ENCODE results near the gene ADM2. TPM values are rescaled to one million over a fixed set of nuclear protein-coding genes. Genes with fewer than 3 reads are reported as not detected.

The ADM2 gene
- total RNA-seq, 1 donor from 2014 or later = 0.42 TPM

- no peak for DNase-seq (ENCODE audit: low spot score)
These were observed 14.0 kb upstream of the ADM2 start for GRCh38 chr22:50467341-50467740.

- no peak for DNase-seq (ENCODE audit: low spot score)
These were observed 13.4 kb upstream of the ADM2 start for GRCh38 chr22:50467773-50468440.

- DNase-seq (ENCODE audit: low spot score) = no peak
These were observed 12.7 kb upstream of the ADM2 start for GRCh38 chr22:50468626-50469025.

GRCh38 chr22:50469377-50470305, 11.7 kb upstream of the ADM2 start:
- DNase-seq (ENCODE audit: low spot score) = no peak

DNA sequence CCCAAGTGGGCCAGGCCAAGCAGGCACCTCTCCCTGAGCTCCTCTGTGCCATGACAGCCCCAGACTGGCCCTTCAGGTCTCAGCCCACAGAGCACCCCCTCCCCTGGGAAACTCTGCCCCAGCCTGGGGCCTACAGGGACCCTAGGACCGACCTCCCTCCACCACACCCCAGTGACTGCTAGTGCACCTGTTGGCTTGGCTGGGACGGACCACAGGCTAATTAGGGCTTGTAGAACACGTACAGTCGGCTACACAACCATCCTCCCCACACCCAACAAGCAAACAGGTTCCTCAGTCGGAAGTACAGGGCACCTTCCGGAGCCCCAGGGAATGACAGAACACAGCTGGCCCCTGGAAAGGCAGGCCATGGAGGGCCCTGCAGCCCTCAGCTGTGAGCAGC, 10.9 kb upstream of the ADM2 start:
- DNase-seq (ENCODE audit: low spot score) = no peak

GRCh38 chr22:50471197-50471847, 10.0 kb upstream of the ADM2 start:
- DNase-seq (ENCODE audit: low spot score) = no peak

GRCh38 chr22:50471962-50472361, 9.4 kb upstream of the ADM2 start:
- no peak for DNase-seq (ENCODE audit: low spot score)

DNA sequence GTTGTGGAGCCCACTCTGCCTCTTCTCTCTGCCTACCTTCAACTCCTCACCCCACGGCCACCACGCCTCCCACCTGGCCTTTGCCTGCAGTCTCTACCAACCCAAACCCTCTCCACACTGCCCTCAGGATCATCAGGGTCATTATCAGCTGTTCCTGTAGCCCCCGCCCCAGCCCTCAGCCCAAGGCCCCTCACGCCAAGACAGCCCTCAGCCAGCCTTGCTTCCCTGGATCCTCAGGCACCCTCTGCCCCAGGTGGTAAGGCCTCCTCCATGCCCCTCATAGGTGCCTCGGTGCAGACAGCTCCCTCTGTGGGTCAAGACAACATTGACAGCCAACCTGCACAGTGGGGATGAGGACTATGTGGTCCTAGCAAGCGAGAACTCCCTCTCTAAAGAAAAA, 8.3 kb upstream of the ADM2 start:
- DNase-seq (ENCODE audit: low spot score) = no peak

DNA sequence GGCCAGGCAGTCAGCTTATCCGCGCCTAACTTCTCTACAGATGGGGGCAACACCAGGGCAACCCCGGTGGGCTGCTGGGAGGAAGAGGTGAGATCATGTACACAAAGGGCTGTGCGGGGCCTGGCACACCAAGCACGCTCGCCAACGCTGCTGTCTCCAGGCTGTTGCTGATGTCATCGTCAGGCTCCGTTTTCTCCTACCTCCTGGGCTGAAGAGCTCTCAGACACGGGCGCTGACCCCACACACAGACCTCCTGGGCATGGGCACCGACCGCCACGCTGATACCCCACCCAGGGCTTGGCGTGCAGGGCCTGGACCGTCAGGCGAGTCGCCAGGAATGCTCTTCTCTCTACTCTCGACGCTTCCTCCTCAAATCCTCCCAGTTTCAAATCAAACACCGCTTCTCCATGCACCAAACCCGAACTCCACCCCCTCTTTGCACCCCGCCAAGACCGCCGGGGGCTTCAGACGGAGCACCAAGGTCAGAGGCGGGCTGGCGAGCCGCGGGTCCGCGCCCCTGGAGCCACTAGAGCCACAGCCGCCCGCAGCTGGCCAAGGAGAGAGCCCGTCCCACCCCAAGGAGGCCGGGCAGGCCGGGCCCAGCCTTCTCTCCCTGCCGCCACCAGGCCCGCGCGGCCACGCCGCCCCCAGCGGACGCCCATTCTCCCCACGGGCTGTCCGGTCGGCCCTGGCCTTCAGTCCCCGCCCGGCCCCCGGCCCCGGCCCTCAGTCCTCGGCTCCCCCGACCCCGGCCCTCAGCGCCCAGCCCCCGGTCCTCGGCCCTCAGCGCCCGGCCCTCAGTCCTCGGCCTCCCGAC, 7.3 kb upstream of the ADM2 start:
- DNase-seq (ENCODE audit: low spot score) = no peak

DNA sequence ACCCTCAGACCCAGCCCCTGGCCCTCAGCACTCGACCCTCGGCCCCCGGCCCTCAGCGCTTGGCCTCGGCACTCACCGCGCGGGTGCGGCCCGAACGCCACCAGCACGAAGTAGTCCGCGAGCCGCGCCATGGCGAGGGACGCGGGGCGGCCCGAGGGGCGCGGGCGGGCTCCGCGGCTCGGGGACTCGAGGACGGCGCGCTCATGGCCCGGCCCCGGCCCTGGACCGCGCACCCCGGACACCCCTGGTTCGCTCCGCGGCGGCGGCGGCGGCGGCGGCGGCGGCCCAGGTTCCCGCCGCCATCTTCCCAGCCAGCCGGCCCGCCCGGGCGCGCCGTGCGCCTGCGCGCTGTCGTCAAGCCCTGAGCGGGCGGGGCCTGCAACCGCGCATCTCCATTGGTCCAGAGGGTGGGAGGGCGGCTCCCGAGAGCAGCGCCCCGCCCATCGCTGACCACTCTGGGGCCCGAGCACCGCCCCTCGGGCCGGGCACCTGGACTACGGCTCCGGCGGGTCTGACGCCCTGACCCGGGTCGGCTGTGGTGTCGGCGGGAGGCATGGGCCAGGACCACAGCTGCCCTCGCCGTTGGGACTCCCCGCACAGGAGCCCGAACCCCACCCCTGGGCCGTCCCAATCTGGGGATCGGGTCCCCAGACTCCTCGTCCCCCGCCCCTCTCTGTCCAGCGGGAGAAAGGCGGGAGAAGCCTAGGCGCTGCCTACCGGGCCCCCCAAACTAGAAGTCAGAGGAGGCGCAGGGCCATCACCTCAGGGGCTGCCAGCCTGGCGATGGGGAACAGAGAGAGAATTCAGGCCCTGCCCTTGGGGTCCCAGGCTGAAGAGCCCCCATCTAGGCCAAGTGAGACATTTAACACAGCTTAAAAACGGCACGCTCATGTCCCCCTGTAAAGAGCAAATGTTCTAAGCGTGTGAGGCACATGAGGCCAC, 6.4 kb upstream of the ADM2 start, which contains the start of gene SBF1:
TSS of gene SBF1 (minus strand) at position 326 of the 942 bp plus-strand sequence. CDS start at position 131, 195 bp downstream.
- DNase-seq (ENCODE audit: low spot score) = peak; percentile 98

DNA sequence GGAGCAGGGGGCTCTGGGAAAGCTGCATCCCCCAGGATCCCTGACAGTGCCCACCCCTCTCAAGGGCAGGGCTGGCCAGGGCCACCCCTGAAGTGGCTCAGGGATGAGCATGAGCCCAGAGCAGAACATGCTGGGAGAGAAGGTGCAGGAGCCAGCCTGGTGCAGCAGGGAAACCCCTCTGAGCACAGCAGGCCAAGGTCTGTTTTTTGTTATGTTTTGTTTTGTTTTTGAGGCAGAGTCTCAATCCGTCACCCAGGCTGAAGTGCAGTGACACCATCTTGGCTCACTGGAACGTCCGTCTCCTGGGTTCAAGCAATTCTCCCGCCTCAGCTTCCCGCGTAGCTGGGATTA, 5.7 kb upstream of the ADM2 start:
- no peak for DNase-seq (ENCODE audit: low spot score)

- DNase-seq (ENCODE audit: low spot score) = no peak
These were observed 4.5 kb upstream of the ADM2 start for GRCh38 chr22:50476868-50477267.

- DNase-seq (ENCODE audit: low spot score) = no peak
These were observed 3.4 kb upstream of the ADM2 start for GRCh38 chr22:50477923-50478322.

GRCh38 chr22:50479721-50480120, 1.6 kb upstream of the ADM2 start:
- DNase-seq (ENCODE audit: low spot score) = no peak

- DNase-seq (ENCODE audit: low spot score) = no peak
These were observed 301 bp upstream of the ADM2 start for GRCh38 chr22:50481045-50481439.

- DNase-seq (ENCODE audit: low spot score) = no peak
These were observed 1.0 kb downstream of the ADM2 start for GRCh38 chr22:50482107-50483074.

DNA sequence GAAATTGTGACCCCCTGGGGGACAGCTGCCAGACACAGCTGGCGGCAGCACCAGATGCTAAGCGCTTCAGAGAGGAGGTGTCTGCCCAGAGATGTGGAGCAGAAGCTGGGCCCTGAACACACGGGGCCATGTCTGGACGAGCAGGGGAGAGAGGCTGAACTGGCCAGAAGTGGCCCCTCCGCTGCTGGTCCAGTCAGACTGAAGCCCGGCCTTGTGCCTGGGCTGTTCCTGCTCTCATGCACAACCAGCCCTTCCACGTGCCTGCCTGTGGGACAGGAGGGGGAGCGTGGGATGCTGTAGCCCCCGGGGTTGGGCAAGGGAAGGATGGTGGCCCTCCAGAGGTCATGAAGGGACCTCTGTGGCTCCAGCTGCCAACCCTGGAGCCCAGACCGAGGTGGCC, 1.8 kb downstream of the ADM2 start:
- DNase-seq (ENCODE audit: low spot score) = no peak

GRCh38 chr22:50483556-50483955, 2.2 kb downstream of the ADM2 start:
- no peak for DNase-seq (ENCODE audit: low spot score)

Measured in mesenteric fat pad (tissue), 1 donor.